Uterus (tissue), 2 donors: ENCODE results near the gene LCORL.

Experiments
- POLR2A ChIP-seq, 2 donors: fragments of 450-650 bp; IDR thresholded peaks; one replicate each; pipeline ENCODE4 v1.6.1; 2016; ENCODE audit warnings: antibody characterized with exemption in 2 of 2, mild to moderate bottlenecking in 1 of 2, moderate library complexity in 1 of 2
- TF ChIP-seq, protein P1 (sequence below), 4 experiments: fragments of 200-600 bp in 2 of 4; fragments of 450-650 bp in 2 of 4; sonication (generic) in 2 of 4; IDR thresholded peaks; one replicate each; pipeline ENCODE4 v1.5.1; 2016 to 2019; ENCODE audit warnings: antibody characterized with exemption in 4 of 4, mild to moderate bottlenecking in 2 of 4, moderate library complexity in 1 of 4

DNA sequence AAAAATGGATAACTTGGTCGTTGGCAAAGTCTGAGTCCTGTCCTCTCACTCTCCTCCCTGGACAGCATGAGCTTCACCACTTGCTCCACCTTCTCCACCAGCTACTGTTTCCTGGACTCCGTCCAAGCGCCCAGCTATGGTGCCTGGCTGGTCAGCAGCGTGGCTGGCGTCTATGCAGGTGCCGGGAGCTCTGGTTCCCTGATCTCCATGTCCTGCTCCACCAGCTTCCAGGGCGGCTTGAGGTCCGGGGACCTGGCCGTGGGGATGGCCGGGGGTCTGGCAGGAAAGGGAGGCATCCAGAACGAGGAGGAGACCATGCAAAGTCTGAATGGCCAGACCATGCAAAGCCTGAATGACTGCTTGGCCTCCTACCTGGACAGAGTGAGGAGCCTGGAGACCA, 109.9 kb downstream of the LCORL start:
- TF ChIP-seq, protein P1, sequence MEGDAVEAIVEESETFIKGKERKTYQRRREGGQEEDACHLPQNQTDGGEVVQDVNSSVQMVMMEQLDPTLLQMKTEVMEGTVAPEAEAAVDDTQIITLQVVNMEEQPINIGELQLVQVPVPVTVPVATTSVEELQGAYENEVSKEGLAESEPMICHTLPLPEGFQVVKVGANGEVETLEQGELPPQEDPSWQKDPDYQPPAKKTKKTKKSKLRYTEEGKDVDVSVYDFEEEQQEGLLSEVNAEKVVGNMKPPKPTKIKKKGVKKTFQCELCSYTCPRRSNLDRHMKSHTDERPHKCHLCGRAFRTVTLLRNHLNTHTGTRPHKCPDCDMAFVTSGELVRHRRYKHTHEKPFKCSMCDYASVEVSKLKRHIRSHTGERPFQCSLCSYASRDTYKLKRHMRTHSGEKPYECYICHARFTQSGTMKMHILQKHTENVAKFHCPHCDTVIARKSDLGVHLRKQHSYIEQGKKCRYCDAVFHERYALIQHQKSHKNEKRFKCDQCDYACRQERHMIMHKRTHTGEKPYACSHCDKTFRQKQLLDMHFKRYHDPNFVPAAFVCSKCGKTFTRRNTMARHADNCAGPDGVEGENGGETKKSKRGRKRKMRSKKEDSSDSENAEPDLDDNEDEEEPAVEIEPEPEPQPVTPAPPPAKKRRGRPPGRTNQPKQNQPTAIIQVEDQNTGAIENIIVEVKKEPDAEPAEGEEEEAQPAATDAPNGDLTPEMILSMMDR (IDR thresholded peaks at IDR 0.05), result no peak
- TF ChIP-seq POLR2A (IDR thresholded peaks at IDR 0.05), result no peak
